GM13976 (cell line): ENCODE data around the gene GJB4.

ENCODE experiments used
- DNase-seq: peaks from one replicate; pipeline ENCODE4 v3.0.0; 2012; ENCODE audit warnings: low spot score
- in situ Hi-C: fragments of 300-500 bp; cut with MboI; formaldehyde crosslinking; loops from one replicate; pipeline ENCODE4 v1.12.0; 2022; ENCODE audit warnings: low sequenced_read_pairs, mixed read lengths, inconsistent platforms; ENCODE audit not compliant: unreplicated experiment
- TF ChIP-seq, protein P1 (sequence below): IDR thresholded peaks from 2 replicates; pipeline ENCODE4 v1.5.1; 2012; ENCODE audit warnings: borderline replicate concordance, mild to moderate bottlenecking; ENCODE audit not compliant: insufficient read depth; ENCODE audit errors: extremely low read depth, missing control alignments, control extremely low read depth

GJB4 gene

DNA sequence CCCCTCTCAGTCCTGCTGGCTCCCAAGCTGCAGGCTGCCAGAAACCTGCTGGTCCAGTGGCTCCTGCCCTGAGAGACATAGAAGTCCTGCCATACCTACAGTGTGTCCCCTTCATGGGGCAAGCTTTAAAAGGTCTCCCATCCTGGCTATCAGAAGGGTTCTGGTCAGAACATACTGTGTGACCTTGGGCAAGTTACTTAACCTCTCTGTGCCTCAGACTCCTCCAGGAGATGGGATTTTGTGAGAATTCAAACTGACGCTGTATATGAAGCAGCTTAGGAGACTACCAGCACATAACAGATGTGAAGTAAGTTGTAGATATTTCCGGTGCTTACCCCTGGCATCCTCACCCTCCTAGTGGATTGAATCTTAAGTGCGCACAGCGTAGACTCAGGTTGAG, 13.4 kb upstream of the GJB4 start:
- DNase-seq: no peak
- in situ Hi-C loops: no loop called here
- TF ChIP-seq, protein P1, sequence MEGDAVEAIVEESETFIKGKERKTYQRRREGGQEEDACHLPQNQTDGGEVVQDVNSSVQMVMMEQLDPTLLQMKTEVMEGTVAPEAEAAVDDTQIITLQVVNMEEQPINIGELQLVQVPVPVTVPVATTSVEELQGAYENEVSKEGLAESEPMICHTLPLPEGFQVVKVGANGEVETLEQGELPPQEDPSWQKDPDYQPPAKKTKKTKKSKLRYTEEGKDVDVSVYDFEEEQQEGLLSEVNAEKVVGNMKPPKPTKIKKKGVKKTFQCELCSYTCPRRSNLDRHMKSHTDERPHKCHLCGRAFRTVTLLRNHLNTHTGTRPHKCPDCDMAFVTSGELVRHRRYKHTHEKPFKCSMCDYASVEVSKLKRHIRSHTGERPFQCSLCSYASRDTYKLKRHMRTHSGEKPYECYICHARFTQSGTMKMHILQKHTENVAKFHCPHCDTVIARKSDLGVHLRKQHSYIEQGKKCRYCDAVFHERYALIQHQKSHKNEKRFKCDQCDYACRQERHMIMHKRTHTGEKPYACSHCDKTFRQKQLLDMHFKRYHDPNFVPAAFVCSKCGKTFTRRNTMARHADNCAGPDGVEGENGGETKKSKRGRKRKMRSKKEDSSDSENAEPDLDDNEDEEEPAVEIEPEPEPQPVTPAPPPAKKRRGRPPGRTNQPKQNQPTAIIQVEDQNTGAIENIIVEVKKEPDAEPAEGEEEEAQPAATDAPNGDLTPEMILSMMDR: no peak

DNA sequence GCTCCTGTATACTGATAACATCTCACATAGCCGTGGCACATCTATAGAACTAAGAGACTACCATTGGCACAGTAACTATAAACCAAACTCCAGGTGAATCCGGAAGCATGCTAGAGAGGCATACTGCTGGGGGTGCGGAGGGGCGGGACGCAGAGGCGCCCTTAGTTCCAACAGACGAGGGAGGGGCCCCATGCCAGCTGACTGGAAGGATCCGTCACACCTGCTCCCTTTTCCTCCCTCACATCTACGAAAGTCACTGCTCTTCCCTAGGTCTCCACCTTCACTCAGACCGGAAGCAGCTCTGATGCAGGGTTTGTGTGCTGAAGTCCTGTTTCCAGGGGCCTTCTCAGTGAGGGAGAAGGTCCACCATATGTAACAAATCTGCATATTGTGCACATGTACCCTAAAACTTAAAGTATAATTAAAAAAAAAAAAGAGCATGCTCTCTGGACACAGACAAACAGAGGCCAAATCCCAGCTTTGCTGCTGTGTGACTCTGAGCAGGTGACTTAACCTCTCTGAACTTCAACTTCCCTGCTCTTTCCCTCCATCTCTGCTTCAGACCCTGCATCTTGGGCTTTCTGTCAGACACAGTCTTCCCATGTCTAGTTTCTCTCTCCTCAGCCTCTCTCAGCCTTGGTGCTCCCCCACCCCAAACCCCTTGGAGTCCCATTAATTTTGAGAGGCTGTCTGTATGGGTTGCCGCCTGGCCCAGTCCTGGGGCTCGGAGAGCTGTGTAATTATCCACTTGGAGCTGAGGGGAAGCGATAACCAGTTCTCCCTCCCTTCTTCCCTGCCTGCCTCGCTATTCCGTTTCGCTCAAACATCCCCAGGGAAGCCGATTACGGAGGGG, 12.5 kb upstream of the GJB4 start:
- no peak for DNase-seq
- TF ChIP-seq, protein P1: no peak
- in situ Hi-C loops: no loop called here

DNA sequence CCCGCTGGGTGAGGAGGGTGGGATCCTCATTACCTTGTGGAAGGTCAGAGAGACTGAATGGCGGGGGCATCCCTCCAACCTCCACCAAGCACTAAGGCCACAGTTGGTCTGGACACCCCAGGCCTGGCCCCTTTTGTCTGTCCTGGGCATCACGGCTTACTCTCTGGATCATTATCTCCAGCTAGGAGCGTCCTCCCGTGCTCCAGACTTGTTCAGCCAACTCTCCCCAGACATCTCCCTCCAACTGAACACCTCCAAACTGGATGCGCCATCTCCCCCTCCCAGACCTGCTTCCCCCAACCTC, 11.9 kb upstream of the GJB4 start:
- TF ChIP-seq, protein P1: no peak
- no peak for DNase-seq
- in situ Hi-C loops: no loop called here

DNA sequence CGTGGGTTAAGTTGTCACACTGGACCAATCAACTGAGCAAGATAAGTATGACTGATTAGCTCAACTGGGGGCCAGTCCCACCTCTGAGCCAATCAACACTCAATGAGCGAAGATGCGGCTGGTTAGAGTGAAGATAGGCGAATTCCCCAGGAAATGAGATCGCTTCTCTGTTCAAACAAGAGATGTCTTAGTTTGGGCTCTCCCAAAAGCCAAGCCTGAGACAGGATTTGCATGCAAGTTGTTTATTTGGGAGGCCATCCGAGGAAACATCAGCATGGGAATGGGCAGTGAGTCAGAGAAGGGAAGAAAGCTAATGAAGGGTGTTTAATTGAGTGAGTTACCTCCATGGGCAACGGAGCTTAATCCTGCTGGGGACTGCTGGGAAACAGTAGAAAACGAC, 9.5 kb upstream of the GJB4 start:
- TF ChIP-seq, protein P1: no peak
- in situ Hi-C loops: no loop called here

DNA sequence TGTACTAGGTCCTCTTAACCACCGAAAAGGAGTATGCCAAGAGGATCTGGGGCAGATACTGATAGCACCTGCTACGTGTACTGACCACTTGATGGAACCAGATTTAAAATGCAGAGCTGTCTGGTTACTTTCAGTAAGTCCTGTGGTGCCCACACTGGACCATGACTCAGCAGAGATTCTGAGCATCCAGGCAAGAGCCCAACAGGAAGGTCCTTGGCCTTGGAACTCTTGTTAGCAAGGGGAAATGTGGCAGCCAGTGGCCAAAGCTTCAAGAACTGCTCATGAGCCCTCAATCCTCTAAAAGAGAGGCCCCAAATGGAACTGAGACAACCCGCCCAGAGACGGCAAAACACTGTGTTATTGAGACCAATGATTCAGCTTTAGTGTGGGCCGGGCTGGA, 8.9 kb upstream of the GJB4 start:
- TF ChIP-seq, protein P1: no peak
- in situ Hi-C loops: no loop called here
- DNase-seq: no peak

More for the DNA sequence above, 9.5 kb upstream of the GJB4 start:
- DNase-seq: no peak

DNA sequence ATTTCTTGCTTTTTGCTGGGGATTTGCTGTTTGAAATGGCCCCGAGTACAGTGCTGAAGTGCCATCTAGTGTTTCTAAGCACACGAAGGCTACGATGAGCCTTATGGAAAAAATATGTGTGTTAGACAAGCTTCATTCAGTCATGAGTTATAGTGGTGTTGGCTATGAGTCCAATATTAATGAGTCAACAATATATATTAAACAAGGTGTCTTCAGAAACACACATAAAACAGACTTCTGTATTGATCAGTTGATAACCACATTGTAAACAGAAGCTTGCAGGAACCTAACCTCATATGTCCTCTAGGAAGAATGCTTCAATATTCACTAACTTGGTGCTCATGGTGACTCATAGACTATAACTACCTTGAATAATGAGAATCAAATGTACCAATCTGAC, 6.4 kb upstream of the GJB4 start:
- TF ChIP-seq, protein P1: no peak
- in situ Hi-C loops: no loop called here
- DNase-seq: no peak

DNA sequence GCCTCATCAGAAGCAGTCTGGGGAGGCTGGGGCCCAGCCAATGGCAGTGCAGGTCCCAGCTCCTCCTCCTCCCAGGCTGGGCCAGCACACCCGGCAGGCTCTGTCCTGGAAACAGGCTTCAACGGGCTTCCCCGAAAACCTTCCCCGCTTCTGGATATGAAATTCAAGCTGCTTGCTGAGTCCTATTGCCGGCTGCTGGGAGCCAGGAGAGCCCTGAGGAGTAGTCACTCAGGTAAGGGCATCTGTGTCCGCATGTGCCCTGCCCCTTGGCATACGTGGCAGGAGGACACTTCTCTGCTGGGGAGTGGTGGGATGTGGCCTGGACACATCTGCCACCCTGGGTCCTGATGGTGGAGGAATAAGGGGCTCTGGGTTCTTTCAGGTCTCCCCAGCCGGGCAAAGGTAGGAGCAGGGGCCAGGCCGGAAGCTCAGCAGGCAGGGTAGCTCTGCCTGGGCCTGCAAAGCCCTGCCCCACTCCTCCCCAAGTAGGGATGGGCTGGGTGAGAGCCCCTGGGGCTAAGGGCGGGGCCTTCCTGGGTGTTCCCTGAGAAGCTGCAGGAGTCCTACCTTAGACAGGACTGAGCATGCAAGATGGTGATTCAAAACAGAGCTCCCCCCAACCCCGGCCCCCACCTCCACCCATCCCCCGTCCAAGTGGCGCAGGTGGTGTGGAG, 4.4 kb upstream of the GJB4 start, which contains the start of gene GJB5:
Gene GJB5, plus strand, starts transcription at position 84 of the 674 bp plus-strand sequence. CDS start 2,284 bp downstream, outside the sequence.
- TF ChIP-seq, protein P1: no peak
- in situ Hi-C loops: no loop called here
- no peak for DNase-seq
